ENCODE measurements around the gene UBE3D. TPM values are rescaled to one million over a fixed set of nuclear protein-coding genes. Genes with fewer than 3 reads are reported as not detected.

The UBE3D gene
- polyA plus RNA-seq (ENCODE audit: insufficient read length in 3 of 3): 10 to 100 TPM in 1 of 3 donors, 1 to 10 TPM in 2; 6.7 to 10.1 (median 8.1) TPM
- long read RNA-seq, donor 1, partial matches to known transcripts: 0 of 3 reads
- long read RNA-seq, donor 1, other reads (novel, unspliced or antisense): 0 of 3 reads
- long read RNA-seq, donor 2, partial matches to known transcripts: 0 of 4 reads
- long read RNA-seq, donor 2, other reads (novel, unspliced or antisense): 0 of 4 reads
- long read RNA-seq, donor 3, partial matches to known transcripts: 0 of 1 reads
- long read RNA-seq, donor 3, other reads (novel, unspliced or antisense): 0 of 1 reads
- long read RNA-seq, donor 4: 0 reads
- long read RNA-seq, donor 5, partial matches to known transcripts: 0 of 3 reads
- long read RNA-seq, donor 5, other reads (novel, unspliced or antisense): 0 of 3 reads
- long read RNA-seq, donor 6, partial matches to known transcripts: 0 of 2 reads
- long read RNA-seq, donor 6, other reads (novel, unspliced or antisense): 0 of 2 reads
- long read RNA-seq, donor 7, partial matches to known transcripts: 0 of 3 reads
- long read RNA-seq, donor 7, other reads (novel, unspliced or antisense): 0 of 3 reads
- long read RNA-seq, donor 8: 0 reads
- long read RNA-seq, donor 9, partial matches to known transcripts: 0 of 1 reads
- long read RNA-seq, donor 9, other reads (novel, unspliced or antisense): 0 of 1 reads
- long read RNA-seq, donor 10, partial matches to known transcripts: 0 of 2 reads
- long read RNA-seq, donor 10, other reads (novel, unspliced or antisense): 0 of 2 reads
- long read RNA-seq, donor 11, partial matches to known transcripts: 0 of 1 reads
- long read RNA-seq, donor 11, other reads (novel, unspliced or antisense): 0 of 1 reads
- long read RNA-seq, donor 12, partial matches to known transcripts: 0 of 1 reads
- long read RNA-seq, donor 12, other reads (novel, unspliced or antisense): 0 of 1 reads
- long read RNA-seq, donor 13, partial matches to known transcripts: 0 of 1 reads
- long read RNA-seq, donor 13, other reads (novel, unspliced or antisense): 0 of 1 reads
- long read RNA-seq, donor 14, partial matches to known transcripts: 0 of 3 reads
- long read RNA-seq, donor 14, other reads (novel, unspliced or antisense): 0 of 3 reads
- long read RNA-seq, donor 15, transcript UBE3D-203 (10 exons, 1,917 nt): major isoform, 6 of 6 reads
- long read RNA-seq, donor 15, partial matches to known transcripts: 0 of 6 reads
- long read RNA-seq, donor 15, other reads (novel, unspliced or antisense): 0 of 6 reads
- long read RNA-seq, donor 16, partial matches to known transcripts: 0 of 2 reads
- long read RNA-seq, donor 16, other reads (novel, unspliced or antisense): 0 of 2 reads

GRCh38 chr6:83065511-83066192 lies at the start of gene UBE3D:
Gene UBE3D (minus strand): TSS chr6:83065841. CDS start chr6:83065718, 123 bp downstream.
- DNase-seq: peak; percentile 82

- no peak for DNase-seq
These were observed 48.5 kb upstream of the UBE3D start for GRCh38 chr6:83114164-83114563.

DNA sequence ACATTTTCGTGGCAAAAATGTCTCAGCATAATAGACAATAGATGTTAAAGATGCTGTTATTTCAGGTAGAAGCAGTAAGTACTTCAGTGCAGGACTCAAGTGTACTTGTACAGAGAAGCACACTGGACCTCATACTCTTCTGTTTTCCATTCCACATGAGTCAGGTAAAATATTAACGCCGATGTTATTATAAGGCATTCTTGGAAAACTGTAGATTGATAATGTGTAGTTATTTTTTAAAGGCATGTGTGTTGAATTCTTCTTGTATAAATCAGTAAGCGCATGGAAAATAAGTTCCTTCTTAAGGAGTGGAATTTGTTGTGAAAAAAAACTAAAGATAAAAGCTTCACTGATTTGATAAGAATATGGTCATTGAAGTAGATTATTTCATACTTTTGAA lies 47.6 kb upstream of the UBE3D start:
- no peak for DNase-seq

DNA sequence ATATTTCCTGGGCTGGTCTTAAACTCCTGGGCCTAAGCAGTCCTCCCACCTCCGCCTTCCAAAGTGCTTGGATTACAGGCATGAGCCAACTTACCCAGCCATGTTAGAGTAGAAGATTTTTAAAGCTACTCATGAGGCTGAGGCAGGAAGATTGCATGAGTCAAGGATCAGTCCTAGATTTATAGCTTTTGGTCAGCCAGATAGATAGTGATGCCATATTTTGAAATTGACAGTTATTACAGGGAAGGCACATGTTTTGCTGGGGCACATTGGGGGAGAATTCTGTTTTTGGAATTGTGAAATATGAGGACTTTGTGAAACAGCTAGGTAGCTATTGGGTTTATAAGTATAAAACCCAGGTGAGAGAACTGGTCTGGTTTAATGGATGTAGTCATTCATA lies 42.7 kb upstream of the UBE3D start:
- no peak for DNase-seq

GRCh38 chr6:83098589-83098988 lies 32.9 kb upstream of the UBE3D start:
- DNase-seq: no peak

DNA sequence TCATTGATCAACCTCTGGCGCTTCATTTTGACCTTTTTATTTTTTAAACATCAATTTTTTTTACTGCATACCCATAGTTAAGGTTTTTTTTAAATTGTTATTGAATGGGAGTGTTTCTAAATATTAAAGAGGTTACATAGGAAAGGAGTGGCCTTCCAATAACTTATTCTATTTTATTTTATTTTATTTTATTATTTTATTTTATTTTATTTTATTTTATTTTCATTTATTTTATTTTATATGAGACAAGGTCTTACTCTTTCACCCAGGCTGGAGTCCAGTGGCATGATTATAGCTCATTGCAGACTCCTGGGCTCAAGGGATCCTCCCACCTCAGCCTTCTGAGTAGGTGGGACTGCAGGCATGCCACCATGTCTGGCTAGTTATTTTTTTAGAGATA lies 32.0 kb upstream of the UBE3D start:
- no peak for DNase-seq

- peak; percentile 29 for DNase-seq
These were observed 31.6 kb upstream of the UBE3D start for GRCh38 chr6:83097204-83097603.

DNA sequence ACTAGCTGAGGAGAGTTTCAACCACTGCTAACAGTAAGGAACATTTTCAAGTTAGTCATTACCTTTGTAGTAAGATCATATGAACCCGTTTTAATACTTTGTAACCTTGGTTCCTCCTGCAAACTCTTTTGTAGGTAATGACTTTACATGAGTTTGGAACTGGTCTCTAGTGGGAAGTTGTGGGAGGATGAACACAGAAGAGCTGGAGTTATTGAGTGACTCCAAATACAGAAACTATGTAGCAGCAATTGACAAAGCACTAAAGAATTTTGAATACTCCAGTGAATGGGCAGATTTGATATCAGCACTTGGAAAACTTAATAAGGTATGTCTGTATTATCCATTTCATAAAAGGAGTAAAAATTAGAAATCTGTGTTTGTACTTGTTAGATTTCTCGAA lies 31.1 kb upstream of the UBE3D start:
- no peak for DNase-seq

- no peak for DNase-seq
These were observed 27.2 kb upstream of the UBE3D start for GRCh38 chr6:83092756-83093399.

- DNase-seq: no peak
These were observed 21.1 kb upstream of the UBE3D start for GRCh38 chr6:83086751-83087150.

- DNase-seq: no peak
These were observed 17.8 kb upstream of the UBE3D start for GRCh38 chr6:83083476-83083875.

GRCh38 chr6:83073615-83074014 lies 8.0 kb upstream of the UBE3D start:
- DNase-seq: no peak

- DNase-seq: no peak
These were observed 7.1 kb upstream of the UBE3D start for GRCh38 chr6:83072726-83073125.

DNA sequence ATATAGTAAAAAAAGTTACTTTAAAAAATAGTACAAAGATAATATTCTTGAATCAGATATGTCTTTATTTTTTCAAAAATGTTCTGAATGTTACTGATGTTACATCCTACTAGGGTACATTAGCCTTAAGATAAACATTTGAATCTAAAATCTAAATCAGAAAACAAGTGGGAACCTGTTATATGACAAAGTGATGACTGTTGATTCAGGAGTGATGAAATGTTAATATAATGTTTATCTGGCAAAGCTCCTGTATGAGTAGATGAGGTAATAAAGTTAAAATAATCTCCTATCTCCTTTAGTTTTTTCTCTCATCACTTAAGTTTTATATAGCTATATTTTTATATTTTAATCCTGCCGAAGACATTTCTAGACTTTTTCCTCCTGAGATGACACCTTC lies 6.1 kb upstream of the UBE3D start:
- DNase-seq: no peak

DNA sequence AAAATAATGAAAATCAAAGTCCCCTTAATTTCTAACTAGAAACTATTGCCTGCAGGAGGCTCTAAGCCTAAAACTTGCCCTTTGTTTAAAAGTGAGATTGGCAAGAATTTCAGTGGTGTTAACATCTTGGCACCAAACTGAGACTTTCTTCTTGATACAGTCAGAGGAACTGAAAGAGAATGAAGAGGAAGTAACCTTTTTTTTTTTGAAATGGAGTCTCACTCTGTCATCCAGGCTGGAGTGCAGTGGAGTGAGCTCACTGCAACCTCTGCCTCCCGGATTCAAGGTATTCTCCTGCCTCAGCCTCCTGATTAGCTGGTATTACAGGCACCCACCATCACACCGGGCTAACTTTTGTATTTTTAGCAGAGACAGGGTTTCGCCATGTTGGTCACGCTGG lies 5.4 kb upstream of the UBE3D start:
- no peak for DNase-seq

DNA sequence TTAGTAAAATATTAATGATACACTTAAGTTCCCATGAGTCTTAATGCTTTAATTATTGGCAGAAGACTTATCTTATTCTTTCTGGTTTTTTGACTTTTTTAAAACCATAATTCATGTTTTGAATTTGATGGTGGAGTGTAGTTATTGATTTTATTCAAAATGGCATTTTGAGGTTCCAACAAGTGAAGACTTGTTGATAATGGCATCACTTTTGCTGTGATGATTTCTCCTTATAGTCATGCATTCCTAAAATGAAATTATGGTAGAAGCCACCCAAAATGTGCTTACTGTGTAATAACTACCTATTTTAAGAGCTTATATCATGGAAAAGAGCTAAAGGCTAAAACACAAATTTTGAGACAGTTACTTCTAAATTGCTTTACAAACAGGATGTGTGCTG lies 4.0 kb upstream of the UBE3D start:
- no peak for DNase-seq

DNA sequence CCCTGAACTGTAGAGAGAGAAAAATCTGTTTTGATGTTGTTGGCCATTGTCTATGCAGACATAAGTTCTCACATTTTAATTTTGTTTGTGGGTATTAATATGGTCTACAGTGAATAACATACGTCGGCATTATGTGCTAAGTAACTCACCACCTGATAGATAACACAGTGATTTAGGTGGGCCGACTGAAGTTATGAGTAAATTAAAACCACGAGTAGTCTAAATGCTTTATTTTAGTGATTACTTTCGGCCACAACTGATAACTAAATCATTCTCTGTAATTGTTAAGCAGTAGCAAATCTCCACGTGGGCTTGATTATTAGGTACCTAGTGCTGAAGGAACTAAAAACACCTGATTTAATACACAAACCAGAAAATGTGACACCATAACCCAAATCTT lies 3.0 kb upstream of the UBE3D start:
- DNase-seq: no peak

DNA sequence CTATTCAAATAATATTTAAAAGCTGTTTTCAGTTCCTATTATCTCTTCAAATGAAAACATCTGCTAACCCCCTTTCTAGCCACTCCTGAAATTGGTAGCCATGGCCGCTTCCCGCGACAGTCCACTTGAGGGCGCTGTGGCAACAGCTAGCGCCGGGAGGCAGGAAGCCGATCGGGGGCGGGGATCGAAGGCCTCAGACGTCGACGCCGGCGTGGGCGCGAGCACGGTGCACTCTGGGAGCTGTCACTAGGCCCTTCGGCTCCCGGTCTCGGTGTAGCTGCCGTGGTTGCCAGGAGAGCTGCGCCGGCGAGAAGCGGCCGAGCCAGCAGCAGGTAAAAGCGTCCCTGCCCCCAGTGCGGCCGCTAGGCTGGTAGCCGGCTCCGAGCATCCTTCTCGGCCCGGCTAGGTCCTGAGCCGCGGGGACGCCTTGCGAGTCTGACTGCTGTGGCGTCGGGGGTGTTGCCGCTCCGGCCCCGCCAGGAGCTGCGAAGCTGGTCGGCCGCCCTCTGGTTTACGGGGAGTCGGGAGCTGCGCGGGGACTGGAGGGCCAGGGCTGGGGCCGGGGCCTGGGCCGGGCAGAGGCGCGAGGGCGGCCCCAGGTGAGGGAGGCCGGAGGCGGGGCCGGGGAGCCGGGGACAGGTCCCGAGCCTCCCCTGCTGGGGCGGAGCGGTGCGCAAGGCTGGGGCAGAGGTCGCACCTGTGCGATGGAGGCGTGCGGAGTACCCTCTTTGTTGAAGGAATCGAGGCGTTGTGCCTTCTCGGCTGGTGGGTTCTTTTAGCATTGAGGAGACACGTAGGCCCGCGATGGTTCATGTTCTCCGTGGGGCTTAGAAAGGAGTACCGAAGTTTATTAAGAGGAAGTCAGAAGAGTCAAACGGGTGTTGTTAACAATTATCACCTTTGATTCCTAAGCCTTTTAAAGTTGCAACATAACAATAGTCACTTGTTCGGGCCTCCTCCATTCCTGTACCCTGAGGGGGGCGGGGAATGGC lies 2.1 kb upstream of the UBE3D start, which contains the start of gene DOP1A:
Gene DOP1A (plus strand): TSS at position 224 of the 992 bp plus-strand sequence. CDS start 29,307 bp downstream, outside the sequence.
- peak; percentile 92 for DNase-seq

GRCh38 chr6:83062225-83062624 lies 3.4 kb downstream of the UBE3D start:
- no peak for DNase-seq
